Posterior vena cava (tissue), 2 donors: ENCODE measurements around the gene CELF5. TPM values are rescaled to one million over a fixed set of nuclear protein-coding genes. Genes with fewer than 3 reads are reported as not detected.
A peak's percentile ranks its signal among the peaks of the same experiment; 100 is the strongest.

Source experiments
- DNase-seq: peaks from one replicate; pipeline ENCODE4 v3.0.0-alpha.2; 2020; ENCODE audit warnings: low spot score
- intact Hi-C, 2 donors: fragments of 100-400 bp; cut with DNase I; formaldehyde crosslinking; loops; one replicate each; pipeline versions ENCODE4 v1.14.1 to v1.14.2; 2022 to 2023
- total RNA-seq, 2 donors: library from RNA; stranded (reverse); fragmentation: NEBNext Ultra II Directional; extraction: Animal tissue kit (Norgen Biotek cat#: 25700); gene quantifications; one replicate each; pipeline ENCODE4 v1.2.1, GENCODE V29; 2021
- donor health status: DM: yes; HTN: yes; CAD: no.
- donor health status: DM: yes; HTN: yes; CAD: no.

CELF5 gene
- total RNA-seq, 2 donors from 2014 or later = not detected

- no peak for DNase-seq
- intact Hi-C loops = no loop called here
These were observed 85.3 kb downstream of the CELF5 start for GRCh38 chr19:3309724-3310123.

DNA sequence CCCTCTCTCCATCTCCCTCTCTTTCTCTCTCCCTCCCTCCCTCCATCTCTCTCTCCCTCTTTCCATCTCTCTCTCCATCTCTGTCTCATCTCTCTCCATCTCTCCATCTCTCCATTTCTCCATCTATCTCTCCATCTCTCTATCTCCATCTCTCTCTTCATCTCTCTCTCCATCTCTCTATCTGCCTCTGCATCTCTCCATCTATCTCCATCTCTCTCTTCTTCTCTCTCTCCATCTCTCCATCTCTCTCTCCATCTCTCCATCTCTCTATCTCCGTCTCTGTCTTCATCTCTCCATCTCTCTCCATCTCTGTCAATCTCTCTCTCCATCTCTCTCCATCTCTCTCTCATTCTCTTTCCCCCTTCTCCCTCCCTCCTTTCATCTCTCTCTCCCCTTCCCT lies 85.8 kb downstream of the CELF5 start:
- intact Hi-C loops = no loop called here
- DNase-seq = no peak

- intact Hi-C loops = no loop called here
- no peak for DNase-seq
These were observed 86.2 kb downstream of the CELF5 start for GRCh38 chr19:3310711-3311110.

DNA sequence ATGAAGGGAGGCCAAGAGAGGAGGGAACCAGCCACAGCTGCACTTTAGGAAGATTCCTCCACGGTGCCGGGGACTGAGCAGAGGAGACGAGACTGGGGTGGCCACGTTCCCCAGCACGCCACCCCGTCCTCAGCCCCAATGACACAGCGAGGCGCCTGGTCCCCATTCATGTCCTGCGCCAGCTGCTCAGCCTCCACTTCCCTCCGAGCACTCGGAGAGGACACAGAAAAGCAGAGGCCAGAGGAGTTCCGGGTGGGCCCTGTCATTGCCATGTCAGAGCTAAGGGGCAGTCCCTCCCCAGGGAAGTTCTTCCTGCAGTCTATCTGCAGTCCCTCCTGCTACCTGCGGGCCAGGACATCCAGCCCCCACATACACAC lies 88.7 kb downstream of the CELF5 start:
- intact Hi-C loops = no loop called here
- DNase-seq = no peak

DNA sequence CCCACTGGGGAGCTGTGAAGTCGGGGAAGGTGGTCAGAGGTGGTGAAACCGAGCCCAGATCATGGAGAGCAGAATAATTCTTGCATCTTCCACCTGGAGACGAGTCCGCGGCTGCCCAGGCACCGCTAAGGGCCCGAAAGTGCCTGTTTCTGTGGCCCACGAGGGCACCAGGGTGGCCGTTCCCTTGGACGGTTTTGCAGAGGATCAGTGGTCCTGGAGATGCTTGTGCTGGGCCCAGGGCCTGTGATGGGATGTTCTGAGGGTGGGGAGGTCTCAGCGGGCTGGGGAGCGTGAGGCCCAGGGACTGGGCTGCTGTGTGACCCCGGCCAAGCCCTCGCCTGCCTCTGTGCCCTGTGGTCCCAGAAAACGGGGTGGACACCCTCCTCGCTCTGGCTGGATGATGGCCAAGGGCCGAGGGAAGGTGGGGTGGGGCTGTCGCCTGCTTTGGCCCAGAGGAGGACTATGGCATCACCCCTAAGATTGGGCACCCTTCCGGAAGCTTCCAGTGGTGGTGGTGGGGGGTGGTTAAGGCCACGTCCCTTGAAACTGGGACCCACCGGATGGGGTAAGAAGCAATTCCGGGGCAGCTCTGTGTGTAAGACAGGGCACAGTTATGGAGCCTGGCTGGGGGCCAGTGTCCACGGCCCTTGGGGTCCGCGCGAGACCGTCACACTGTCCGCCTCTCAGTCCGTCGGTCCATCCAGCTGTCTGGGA lies 90.7 kb downstream of the CELF5 start:
- intact Hi-C loops = no loop called here
- DNase-seq = no peak

DNA sequence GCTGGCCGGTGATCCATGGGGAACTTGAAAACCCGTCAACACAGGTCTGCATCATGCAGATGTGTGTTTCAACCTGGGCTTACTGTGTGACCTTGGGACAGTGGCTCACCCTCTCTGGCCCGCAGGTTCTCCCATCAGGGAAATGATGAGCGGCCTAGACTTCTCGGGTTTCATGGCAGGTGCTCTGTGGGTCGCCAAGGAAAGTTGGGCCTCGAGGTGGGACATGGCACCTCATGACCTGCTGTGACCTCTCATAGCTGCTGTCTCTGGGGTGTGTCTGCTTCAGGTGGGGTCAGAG lies 91.2 kb downstream of the CELF5 start:
- DNase-seq = no peak
- intact Hi-C loops = no loop called here

DNA sequence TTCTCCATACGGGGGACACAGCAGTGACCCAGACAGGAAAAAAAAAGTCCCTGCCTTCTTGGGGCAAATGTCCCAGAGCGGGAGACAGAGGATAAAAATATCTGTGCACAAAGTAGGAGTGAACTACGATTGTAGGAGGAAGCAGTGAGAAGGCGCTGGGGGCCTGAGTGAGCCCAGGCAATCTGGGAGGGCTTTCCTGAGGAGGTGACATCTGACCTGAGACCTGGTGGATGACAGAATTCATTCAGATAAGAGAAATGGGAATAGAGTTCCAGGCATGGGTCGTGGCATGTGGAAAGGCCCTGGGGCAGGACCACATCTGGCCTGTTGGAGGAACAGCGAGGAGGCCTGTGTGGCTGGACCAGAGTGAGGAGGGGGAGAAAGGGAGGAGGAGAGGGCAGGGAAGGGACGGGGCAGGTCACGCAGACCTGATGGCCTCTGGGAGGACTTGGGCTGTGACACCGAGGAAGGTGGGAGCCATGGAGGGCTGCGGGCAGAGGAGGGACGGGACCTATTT lies 91.7 kb downstream of the CELF5 start:
- intact Hi-C loops = no loop called here
- no peak for DNase-seq

- intact Hi-C loops = no loop called here
- DNase-seq = no peak
These were observed 92.3 kb downstream of the CELF5 start for GRCh38 chr19:3316659-3317207.

GRCh38 chr19:3319643-3320353 lies 95.3 kb downstream of the CELF5 start:
- no peak for DNase-seq
- intact Hi-C loops = loop anchor here in 1 of 2 donors (5.0 kb wide), 1 partner anchor 158 kb away; no protein-coding TSS in a partner anchor

DNA sequence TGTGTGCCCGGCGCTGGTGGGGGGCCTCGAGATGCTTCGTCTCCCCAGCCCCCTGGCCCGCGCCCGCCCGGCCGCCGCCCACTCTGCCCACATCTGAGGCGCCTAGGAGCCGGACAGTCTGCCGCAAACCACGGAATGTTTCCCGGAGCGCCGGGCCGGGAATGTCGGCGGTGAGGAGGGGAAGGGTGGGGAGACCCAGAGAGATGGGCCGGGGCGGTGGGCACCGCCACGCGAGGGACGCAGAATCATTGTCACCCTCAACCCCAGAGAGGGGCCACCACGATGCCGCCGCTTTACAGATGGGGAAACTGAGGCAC lies 95.9 kb downstream of the CELF5 start:
- no peak for DNase-seq
- intact Hi-C loops = loop anchor here in 1 of 2 donors (5.0 kb wide), 1 partner anchor 157 kb away; no protein-coding TSS in a partner anchor

DNA sequence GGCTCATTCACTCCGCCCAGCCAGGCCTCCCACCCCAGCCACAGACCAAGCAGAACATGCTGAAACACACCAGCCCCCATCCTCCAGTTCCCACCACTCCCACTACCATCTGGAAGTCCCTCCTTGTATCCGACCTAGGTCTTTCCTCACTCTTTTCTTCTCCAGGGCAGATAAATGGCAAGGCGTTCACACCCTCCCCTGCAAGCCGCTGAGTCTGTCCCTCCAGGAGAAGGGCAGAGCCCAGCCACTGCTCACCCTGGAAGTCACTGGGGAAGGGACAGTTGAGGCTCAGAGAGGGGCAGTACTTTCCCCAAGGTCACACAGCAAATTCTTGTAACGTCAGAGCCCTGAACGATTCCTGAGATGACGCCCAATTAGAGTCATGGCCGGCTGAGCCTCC lies 96.4 kb downstream of the CELF5 start:
- intact Hi-C loops = loop anchor here in 1 of 2 donors (5.0 kb wide), 1 partner anchor 156 kb away; no protein-coding TSS in a partner anchor
- DNase-seq = no peak

GRCh38 chr19:3321696-3322095 lies 97.2 kb downstream of the CELF5 start:
- DNase-seq = no peak
- intact Hi-C loops = loop anchor here in 1 of 2 donors (5.0 kb wide), 1 partner anchor 156 kb away; no protein-coding TSS in a partner anchor

GRCh38 chr19:3322199-3322978 lies 97.9 kb downstream of the CELF5 start:
- intact Hi-C loops = loop anchor here in 1 of 2 donors (5.0 kb wide), 1 partner anchor 155 kb away; no protein-coding TSS in a partner anchor
- no peak for DNase-seq

GRCh38 chr19:3323026-3323425 lies 98.6 kb downstream of the CELF5 start:
- DNase-seq = no peak
- intact Hi-C loops = loop anchor here in 1 of 2 donors (5.0 kb wide), 1 partner anchor 154 kb away; no protein-coding TSS in a partner anchor

DNA sequence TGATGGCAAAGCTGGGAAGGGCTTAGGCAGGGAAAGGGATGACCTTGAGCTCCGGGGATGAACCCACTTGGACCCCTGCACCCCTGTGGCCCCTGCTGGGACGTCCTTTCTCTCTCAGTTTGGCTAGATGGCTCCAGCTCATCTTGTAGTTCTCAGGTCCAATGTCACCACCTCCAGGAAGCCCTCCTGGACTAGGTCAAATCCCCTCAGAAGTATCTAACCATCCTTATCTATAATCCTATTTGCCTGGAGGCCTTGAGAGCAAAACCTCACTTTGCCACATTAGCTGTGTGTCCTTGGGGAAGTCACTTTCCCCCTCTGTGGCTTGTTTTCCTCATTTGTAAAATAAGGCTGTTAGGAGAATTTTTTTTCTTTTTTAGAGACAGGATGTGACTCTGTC lies 99.2 kb downstream of the CELF5 start:
- intact Hi-C loops = loop anchor here (2.0 to 5.0 kb wide), 2 partner anchors 149 to 154 kb away; no protein-coding TSS in a partner anchor
- no peak for DNase-seq

GRCh38 chr19:3324405-3324856 lies 100.0 kb downstream of the CELF5 start:
- DNase-seq = peak; percentile 88
- intact Hi-C loops = loop anchor here (2.0 to 5.0 kb wide), 2 partner anchors 148 to 153 kb away; no protein-coding TSS in a partner anchor

- intact Hi-C loops = loop anchor here in 1 of 2 donors (2.0 to 5.0 kb wide), 2 partner anchors 42 to 147 kb away; partner anchors contain the start of gene NFIC
These were observed 101.0 kb downstream of the CELF5 start for GRCh38 chr19:3325451-3325850.

GRCh38 chr19:3328743-3329142 lies 104.3 kb downstream of the CELF5 start:
- intact Hi-C loops = loop anchor here in 1 of 2 donors (5.0 kb wide), 1 partner anchor 39 kb away; the partner anchor contains the start of gene NFIC

More at GRCh38 chr19:3325451-3325850, 101.0 kb downstream of the CELF5 start:
- DNase-seq = no peak

DNA sequence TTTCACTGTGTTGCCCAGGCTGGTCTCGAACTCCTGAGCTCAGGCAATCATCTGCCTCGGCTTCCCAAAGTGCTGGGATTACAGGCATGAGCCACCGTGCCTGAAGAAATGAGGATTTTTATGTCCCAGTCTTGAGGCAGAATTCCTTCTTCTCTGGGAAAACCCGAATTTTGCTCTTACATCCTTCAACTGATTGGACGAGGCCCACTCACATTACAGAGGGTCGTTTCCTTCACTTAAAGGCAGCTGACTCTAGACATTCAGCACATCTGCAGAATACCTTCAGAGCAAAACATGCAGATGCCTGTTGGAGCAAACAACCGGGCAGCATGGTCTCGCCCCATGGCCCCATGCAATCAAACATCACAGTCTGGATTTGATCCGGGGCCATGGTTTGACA lies 105.6 kb downstream of the CELF5 start:
- DNase-seq = no peak
- intact Hi-C loops = no loop called here

More at GRCh38 chr19:3328743-3329142, 104.3 kb downstream of the CELF5 start:
- DNase-seq = no peak
